Fibroblast of skin of right biceps (primary cell): ENCODE results near the gene ZNF839.
A peak's percentile ranks its signal among the peaks of the same experiment; 100 is the strongest.
"Not testable (repeated sequence)": the region's sequence is repeated elsewhere in the genome, so short reads cannot be mapped to it uniquely, and the experiment has no call there.

Source experiments
- DNase-seq: peaks from one replicate; pipeline ENCODE4 v3.0.0-alpha.2; 2013

Gene ZNF839

DNA sequence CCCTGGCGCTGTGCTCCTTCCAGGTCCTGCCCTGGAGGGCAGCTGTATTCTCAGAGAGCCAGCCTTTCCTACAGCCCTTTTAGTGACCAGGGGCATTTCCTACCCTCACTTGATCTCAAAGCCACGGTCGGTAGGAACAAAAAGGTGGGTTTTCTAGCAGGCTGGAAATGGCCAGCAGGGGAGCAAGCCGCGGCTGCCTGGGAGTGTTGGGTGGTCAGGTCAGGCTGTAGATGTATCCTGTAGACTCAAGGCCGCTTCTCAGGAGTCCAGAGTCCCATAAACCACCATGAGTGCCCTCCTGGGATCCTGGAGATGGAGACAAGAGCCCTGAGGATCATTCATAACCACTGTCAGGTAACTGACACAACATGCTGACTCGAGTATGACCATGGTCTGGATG lies 24.5 kb downstream of the ZNF839 start:
- no peak for DNase-seq

DNA sequence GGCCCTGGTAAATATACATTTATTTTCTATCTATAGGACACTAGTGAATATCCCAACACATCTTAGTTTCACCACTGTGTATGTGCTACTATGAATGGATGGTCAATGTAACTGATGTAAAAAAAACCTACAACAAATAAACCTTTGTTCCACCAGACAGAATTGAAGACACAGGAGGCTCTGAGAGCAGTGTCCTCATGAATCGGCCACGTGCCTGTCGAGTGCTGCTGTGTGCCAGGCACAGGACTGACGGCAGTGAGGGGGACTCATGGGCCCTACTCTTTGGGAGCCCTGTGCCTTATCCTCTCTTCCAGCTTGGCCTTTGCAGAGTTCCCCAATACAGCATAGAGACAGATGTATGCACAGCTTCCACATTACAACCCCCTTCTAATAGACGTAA lies 24.9 kb downstream of the ZNF839 start:
- no peak for DNase-seq

DNA sequence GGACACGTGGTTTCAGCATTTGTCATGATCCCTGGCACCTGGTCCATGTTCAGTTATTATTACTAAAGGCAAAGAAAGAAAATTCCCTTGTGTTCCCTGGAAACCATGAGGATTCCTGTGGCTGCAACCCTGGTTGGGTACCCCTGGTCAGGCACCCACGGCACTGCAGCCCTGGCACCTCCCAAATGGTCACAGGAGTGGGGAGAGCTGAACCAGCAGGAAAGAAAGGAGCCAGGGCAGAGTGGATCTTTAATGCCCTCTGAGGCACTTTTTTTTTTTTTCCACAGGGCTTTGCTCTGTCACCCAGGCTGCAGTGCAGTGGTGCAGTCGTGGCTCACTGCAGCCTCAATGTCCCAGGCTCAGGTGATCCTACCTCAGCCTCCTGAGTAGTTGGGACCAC lies 25.7 kb downstream of the ZNF839 start:
- DNase-seq: no peak

DNA sequence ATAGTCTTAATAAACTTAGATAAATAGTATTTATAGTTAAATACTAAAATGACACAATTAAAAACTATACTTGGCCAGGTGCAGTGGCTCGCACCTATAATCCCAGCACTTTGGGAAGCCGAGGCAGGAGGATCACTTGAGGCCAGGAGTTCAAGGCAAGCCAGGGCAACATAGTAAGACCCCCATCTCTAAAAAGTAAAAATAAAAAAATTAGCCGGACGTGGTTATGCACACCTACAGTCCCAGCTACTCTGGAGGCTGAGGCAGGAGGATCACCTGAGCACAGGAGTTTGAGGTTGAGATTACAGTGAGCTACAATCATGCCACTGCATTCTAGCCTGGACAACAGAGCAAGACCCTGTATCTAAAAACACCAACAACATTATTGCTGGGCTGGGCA lies 27.1 kb downstream of the ZNF839 start:
- no peak for DNase-seq

DNA sequence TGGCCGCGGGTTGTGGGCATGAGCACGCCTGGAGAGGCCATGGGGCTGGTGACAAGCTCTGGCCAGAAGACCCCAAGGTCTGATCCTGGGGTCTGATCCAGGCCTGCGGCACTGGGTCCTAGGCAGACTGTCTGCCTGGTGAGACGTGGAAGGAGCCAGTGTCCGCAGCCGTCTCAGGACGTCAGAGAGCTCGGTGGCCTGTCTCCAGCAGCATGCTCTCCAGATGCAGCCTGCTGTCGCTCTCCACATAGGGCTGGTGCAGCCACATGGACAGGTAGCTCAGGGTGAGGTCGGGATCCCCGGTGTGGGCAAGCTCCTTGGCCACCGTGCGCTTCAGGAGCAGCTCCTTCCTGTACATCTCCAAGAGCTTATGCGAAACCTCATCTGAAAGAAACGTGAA lies 28.8 kb downstream of the ZNF839 start:
- DNase-seq: no peak

DNA sequence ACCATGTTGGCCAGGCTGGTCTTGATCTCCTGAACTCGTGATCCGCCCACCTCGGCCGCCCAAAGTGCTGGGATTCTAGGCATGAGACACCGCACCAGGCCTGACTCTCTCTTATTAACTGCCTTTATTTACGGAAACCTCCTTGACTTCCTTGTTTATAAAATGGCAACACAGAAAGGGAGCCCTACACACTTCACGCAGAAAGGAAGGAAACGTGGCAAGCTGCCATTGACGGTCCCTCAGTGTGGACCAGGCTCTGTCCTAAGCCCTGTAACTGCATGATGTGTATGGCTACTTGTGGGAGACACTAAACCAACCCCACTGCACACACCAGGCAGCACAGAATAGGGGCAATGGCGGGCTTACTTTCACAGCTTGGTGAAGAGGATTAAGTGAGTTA lies 31.5 kb downstream of the ZNF839 start:
- DNase-seq: no peak

DNA sequence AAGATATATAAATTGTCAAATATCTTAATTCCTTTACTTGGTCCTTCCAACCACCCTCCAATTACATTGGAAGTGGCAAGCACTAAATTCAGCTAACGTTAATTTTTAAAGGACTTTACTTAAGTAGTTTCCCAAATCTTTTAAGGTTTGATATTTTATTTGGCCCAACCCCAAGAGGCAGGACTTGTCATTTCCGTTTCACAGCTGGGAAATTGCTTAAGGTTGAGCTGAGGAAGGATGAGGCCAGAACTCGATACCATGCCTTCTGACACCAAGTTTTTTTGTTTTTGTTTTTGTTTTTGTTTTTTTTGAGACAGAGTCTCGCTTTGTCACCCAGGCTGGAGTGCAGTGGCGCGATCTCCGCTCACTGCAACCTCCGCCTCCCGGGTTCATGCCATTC lies 32.0 kb downstream of the ZNF839 start:
- not testable (repeated sequence) for DNase-seq

DNA sequence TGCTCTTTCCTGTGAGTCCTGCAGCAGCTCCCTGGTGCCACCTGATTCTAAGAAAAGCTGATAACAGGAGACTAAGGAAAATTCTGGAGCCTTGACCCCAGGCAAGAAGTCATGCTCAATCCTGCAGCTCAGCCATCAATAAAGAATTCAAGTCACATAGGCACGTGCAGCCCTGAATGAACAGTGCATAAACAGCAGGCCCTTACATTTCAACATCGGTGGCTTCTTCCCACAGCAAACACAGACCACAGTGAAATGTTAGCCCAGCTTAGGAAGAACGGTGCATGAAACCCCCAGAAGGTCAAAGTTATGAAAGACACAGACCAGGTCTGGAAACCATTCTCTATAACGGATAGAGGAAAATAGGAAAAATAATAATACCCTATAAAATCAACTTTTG lies 32.7 kb downstream of the ZNF839 start:
- no peak for DNase-seq

DNA sequence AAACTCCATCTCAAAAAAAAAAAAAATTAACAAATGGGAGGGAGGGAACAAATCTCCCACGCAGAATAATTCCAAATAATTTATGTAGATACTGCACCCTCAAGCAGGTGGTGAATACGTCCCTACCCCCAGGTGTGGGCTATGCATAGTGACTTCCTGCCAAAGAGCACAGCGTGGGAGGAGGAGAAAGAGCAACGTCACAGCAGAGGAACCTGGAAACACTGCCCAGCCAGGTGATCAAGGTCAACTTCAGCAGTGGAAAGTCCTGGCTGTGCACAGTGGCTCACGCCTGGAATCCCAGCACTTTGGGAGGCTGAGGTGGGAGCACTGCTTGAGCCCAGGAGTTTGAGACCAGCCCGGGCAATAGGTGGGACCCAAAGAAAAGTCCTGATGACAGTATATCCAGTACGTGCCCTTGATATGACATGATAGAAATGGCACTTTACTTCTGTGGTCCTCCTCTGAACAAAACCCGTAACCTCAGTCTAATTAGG lies 33.6 kb downstream of the ZNF839 start:
- DNase-seq: no peak

DNA sequence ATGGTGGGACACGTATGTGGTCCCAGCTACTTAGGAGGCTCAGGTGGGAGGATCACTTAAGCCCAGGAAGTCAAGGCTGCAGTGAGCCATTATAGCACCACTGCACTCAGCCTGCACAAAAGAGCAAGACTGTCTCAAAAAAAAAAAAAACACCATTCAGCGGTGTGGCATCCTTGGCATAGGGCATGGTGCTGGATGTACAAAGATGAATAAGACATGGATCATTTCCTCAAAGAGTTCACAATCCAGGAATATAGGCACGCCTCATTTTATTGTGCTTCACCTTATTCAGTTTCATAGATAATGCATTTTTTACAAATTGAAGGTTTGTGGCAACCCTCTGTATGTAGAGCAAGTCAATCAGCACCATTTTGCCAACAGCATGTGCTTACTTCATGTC lies 36.7 kb downstream of the ZNF839 start:
- DNase-seq: no peak

DNA sequence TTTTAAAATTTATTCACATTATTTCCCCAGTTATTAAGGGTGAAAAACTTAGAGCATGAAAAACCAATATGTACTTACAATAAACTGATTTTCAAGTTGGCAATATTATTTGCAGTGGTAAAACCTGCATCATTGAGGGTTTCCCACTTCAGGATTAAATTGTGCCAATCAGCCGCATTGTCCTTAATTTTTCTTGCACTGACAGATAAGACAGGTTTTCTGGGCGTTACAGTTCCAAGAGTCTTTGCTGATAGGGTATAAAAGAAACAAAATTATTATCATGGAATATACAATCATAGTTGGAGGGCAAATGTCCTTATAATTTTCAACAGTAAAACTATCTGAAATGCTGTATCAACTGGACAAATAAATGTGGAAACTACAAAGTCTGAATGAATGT lies 39.8 kb downstream of the ZNF839 start:
- no peak for DNase-seq

DNA sequence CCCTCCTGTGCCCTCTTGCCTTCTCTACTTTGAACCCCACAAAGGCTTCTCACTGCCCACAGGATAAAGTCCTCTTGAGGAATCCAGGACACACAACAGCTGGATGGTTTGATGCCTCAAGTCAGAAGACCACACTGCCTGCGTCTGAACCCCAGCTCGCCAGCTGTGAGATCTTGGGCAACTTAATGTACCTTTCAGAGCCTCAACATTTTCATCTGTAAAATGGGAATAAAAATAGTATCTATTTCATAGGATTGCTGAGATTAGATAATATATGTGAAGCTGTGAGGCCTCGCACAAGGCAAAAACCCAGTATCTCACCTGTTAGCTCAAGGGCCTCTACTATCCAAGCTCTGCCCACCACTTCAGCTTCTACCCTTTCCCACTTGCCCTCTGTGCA lies 40.8 kb downstream of the ZNF839 start:
- DNase-seq: no peak

DNA sequence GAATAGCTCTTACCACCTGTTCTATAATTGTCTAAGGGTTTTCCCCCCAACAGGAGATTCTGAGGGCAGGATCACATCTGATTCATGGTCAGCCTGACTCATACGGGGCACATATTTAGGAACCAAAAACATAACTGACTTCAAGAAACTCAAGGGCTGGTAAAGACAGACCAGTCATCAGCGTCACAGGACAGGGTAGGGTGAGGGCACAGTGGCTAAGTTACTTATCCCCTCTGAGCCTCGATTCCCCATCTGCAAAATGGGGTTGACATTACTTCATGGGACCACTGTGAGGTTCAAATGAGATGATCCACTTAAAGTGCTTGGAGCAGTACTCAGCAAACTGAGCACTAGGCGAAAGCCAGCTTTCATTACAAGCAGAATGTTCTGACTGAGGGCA lies 42.5 kb downstream of the ZNF839 start:
- peak; percentile 28 for DNase-seq

DNA sequence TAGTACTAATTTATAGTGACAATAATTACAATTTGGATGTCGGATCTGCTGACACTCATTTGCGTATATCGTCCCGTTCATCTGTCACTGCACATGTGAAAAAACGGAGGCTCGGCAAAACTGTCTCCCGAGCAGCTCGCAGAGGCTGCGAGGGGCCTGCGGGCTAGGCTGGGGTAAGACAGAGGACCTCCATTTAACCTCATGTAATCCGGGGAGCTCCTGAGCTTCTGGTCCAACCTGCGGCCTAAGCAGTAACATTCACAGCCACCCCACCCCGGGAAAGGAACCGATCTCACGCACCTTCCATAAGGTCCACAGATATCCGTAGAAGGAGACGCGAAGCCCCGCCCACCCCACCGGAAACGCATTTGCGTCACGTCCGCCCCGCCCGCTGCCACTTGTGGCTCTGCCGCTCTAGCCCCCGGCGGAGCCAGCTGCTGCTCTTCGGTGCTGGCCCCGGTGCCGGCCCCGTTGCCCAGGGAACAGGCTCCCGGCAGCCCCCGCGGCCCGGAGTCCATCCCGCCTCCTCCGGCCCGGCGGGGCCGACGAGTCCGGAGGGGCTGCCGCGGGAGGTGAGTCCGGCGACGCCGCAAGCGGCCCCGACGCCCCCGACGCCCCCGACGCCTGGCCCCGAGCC lies 43.1 kb downstream of the ZNF839 start, which contains the start of the genes CINP and TECPR2:
TSS of gene CINP (minus strand) at position 346 of the 637 bp plus-strand sequence. CDS start at position 307, 39 bp downstream.
TSS of gene TECPR2 (plus strand) at position 397 of the 637 bp plus-strand sequence. CDS start 13,781 bp downstream, outside the sequence.
- DNase-seq: peak; percentile 93

DNA sequence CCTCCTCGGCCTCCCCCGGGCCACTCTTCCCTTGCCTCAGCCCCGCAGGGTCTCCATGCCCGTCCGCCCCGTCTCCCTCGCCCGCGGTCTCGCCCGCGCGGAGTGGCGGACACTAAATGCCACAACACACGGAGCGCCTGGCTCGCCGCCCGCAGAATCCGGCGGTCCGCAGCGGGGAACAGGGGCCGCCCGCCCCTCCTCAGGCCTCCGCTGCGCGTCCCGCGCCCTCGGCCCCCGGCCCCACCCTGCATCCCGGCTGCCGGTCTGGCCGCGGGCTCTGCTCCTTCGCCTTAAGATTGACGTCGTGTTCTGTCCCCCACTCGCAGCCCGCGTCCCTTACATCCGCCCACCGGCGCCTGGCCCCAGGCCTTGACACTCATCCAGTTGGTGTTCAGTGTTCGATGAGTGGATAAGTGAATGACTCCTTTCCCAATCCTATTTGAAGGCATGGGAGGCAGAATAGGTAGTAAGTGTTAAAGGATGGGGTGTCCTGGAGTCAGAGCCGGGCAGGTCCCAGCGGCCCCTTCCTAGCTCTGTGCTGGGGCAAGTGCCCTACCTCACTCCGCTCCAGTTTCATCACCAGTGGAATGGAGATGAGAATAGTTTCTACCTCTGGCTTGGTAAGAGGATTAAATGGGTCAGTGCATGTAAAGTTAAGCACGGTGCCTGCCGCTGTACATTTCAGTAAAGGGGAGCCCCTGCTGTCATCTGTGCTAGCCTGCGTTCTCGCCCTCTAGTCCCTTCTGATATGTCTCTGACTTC lies 43.8 kb downstream of the ZNF839 start:
- DNase-seq: peak; percentile 49

DNA sequence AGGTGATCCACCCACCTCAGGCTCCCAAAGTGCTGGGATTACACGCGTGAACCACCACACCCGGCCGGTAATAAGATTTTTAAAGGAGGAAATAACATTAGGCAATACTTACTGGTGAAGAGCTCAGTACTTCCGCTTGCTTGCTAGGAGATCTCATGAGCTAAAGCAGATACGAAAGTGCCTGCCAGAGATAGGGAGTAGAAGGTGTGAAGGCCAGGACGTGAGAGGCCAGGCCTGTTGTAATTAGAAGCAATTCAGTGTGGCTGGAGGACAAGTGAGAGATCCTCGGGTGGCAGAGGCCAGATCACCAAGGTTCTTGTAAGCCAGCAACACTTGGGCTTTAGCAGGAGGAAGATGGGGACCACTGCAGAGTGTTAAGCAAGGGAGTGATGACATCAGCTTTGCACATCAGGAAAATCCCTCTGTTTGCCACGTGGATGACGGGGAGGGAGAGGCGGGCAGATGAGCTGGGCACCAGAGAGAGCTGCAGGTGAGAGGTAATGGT lies 50.8 kb downstream of the ZNF839 start:
- no peak for DNase-seq

DNA sequence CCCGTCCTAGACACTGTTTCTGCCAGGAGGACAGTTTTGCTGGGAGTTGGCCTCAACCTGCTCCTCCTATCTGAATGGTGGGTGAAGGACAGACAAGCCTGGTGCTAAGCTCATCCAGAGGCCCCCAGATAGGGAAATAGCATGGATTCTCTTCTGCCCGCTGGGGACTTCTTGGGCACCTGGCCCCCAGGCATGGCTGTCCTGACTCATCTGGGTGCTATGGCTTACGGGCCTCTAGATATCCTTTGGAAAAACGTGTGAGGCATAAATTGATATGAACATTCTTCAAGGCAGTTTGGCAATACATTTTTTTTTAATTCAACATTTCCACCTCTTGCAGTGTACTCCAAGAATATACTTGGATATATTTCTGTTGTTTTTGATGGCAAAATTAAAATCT lies 51.8 kb downstream of the ZNF839 start:
- DNase-seq: no peak

DNA sequence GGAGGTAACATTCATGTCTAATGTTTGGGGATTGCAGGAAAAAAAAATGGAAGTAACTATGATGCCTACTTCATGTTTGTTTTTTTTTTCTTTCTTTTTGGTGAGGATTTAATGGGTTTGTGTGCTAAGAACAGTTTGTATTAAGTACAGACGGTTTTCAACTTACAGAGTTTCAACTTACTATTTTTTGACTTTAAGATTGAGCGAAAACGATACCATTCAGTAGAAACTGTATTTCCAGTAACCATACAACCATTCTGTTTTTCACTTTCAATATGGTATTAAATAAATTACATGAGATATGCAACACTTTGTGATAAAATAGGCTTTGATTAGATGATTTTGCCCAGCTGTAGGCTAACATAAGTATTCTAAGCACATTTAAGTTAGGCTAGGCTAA lies 53.6 kb downstream of the ZNF839 start:
- no peak for DNase-seq

DNA sequence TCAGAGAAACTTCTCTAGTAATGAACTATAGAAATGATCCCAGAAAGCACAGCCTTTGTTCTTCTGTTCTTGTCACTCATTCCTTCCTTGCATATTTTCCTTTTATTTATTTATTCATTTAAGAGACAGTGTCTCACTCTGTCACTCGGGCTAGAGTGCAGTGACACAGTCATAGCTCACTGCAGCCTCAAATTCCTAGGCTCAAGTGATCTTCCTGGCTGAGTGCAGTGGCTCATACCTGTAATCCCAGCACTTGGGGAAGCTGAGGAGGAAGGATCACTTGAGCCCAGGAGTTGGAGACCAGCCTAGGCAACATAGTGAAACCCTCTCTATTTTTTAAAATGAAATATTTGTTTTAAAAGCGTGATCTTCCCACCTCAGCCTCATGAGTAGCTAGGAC lies 54.7 kb downstream of the ZNF839 start:
- no peak for DNase-seq

DNA sequence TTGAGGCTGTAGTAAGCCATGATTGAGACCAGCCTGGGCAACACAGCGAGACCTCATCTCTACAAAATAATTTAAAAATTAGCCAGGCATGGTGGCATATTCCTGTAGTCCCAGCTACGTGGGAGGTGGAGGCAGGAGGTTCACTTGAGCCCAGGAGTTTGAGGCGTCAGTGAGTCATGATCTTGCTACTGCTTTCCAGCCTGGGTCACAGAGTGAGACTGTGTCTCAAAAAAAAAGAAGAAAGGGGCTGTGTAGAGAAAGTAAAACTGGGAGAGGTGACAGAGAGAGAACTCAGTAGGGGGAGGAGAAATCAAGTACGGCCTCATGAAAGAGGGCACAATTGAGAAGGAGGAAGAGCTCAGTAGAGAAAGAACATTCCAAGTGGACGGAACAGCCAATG lies 55.6 kb downstream of the ZNF839 start:
- no peak for DNase-seq

DNA sequence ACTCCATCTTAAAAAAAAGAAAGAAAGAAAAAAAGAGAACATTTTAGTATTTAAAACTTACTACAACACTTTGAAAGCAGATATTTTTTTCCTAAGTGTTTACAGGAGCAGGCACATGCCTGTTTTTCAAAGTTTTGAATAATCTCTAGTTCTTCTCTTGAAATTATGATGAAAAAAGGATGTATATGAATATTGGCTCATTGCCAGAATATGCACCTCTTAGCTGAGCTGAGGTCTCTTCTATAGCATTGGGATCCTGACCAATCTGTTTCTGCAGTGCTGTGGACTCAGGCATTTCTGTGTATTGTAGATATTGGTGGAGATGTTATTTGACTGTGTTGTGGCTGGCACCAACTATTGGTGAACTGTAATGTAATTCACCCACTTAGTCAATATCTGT lies 58.1 kb downstream of the ZNF839 start:
- DNase-seq: no peak

DNA sequence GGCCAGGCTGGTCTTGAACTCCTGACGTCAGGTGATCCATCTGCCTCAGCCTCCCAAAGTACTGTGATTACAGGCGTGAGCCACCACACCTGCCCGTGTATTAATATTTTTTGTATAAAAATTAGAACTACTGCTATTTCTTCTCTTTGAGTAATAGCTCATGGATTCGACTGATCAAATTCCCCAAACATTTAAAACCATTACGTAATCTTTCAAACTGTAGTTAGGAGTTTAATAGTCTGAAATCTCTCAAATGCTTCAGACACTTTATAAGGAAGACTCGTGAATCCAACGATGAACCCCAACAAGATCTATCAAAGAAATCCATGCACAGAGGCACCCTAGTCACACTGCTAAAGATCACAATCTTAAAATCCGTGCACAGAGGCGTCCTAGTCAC lies 59.3 kb downstream of the ZNF839 start:
- DNase-seq: no peak

DNA sequence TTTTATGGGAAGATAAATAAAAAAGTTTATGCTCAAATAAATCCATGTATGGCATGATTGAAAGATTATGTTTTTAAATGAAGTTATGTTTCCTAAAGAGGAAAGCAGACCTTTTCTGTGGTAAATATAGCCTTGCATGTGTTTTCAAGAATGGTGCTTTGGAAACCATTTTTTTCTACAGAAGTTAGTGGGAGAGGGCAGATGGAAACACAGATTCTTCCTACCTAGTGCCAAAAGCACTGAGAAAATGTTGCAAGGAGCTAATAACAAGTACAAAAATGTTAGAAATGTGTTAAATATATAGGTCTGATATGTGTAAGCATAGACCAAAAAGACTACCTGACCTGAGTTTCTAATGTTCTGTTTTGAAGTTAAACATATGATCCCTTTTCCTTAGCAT lies 67.5 kb downstream of the ZNF839 start:
- DNase-seq: no peak

DNA sequence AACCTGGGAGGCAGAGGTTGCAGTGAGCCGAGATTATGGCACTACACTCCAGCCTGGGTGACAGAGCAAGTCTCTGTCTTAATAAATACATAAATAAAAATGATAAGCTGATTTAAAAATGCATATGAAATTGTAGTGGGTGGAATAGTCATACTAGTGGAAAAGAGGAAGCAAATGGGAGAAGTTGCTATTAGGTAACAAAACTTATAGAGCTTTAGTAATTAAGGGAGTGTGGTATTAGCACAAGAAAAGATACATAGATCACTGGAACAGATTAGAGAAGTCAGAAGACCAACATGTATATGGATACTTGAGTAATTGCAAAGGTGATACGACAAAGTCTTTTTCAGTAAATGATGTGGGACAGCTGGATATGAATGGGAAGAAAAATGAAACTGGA lies 69.7 kb downstream of the ZNF839 start:
- no peak for DNase-seq
